GM23338 (cell line): ENCODE results near the gene SERPINA5. TPM values are rescaled to one million over a fixed set of nuclear protein-coding genes. Genes with fewer than 3 reads are reported as not detected.

Experiments
- ATAC-seq: fragments of 200-7000 bp; cut with Tn5 transposase; 3 replicates; pipeline ENCODE4 v1.9.1; 2020
- DNase-seq: peaks from one replicate; pipeline ENCODE4 v3.0.0-alpha.2; 2015; ENCODE audit warnings: low spot score
- H2AFZ ChIP-seq: fragments of 200-600 bp; sonication (generic); 2 replicates; pipeline ENCODE4 v1.8.0; 2016; ENCODE audit warnings: antibody characterized with exemption, mild to moderate bottlenecking, moderate library complexity
- H3F3A ChIP-seq: fragments of 200-600 bp; sonication (generic); replicated peaks from 2 replicates; pipeline ENCODE4 v1.8.0; 2017; ENCODE audit warnings: antibody characterized with exemption, mixed run types, low read depth
- H3K27ac ChIP-seq: fragments of 200-600 bp; sonication (generic); 2 replicates; pipeline ENCODE4 v1.6.1; 2016; ENCODE audit warnings: low read depth
- H3K27me3 ChIP-seq: fragments of 200-600 bp; sonication (generic); 2 replicates; pipeline ENCODE4 v1.8.0; 2016; ENCODE audit warnings: mild to moderate bottlenecking, mixed run types, moderate library complexity; ENCODE audit not compliant: insufficient read depth
- H3K36me3 ChIP-seq: fragments of 200-600 bp; sonication (generic); 2 replicates; pipeline ENCODE4 v1.8.0; 2016; ENCODE audit warnings: mild to moderate bottlenecking; ENCODE audit not compliant: insufficient read depth
- H3K4me1 ChIP-seq: fragments of 200-600 bp; sonication (generic); 2 replicates; pipeline ENCODE4 v1.8.0; 2016; ENCODE audit warnings: mild to moderate bottlenecking, moderate library complexity; ENCODE audit not compliant: insufficient read depth
- H3K4me2 ChIP-seq: fragments of 200-600 bp; sonication (generic); 2 replicates; pipeline ENCODE4 v1.7.1; 2017; ENCODE audit warnings: mixed run types
- H3K4me3 ChIP-seq: fragments of 200-600 bp; sonication (generic); 2 replicates; pipeline ENCODE4 v1.6.1; 2016; ENCODE audit warnings: mixed run types
- H3K79me2 ChIP-seq: fragments of 200-600 bp; sonication (generic); replicated peaks from 2 replicates; pipeline ENCODE4 v1.8.0; 2017; ENCODE audit warnings: mild to moderate bottlenecking; ENCODE audit not compliant: insufficient read depth
- H3K9me2 ChIP-seq: fragments of 200-600 bp; sonication (generic); 2 replicates; pipeline ENCODE4 v1.8.0; 2017; ENCODE audit not compliant: insufficient read depth
- H4K20me1 ChIP-seq: fragments of 200-600 bp; sonication (generic); replicated peaks from 2 replicates; pipeline ENCODE4 v1.8.0; 2017; ENCODE audit warnings: mild to moderate bottlenecking; ENCODE audit not compliant: insufficient read depth
- H3K27ac Mint-ChIP-seq: 2 replicates; pipeline ENCODE4 v1.8.0; 2020; ENCODE audit warnings: inconsistent platforms, mild to moderate bottlenecking, moderate library complexity, mixed read lengths
- H3K27me3 Mint-ChIP-seq: 3 replicates; pipeline ENCODE4 v1.8.0; 2022; ENCODE audit warnings: low read depth, mild to moderate bottlenecking, moderate library complexity, mixed read lengths, inconsistent platforms; ENCODE audit not compliant: insufficient read depth, poor library complexity
- H3K36me3 Mint-ChIP-seq: 3 replicates; pipeline ENCODE4 v1.8.0; 2021; ENCODE audit warnings: low read depth, mild to moderate bottlenecking, inconsistent platforms, moderate library complexity, mixed read lengths
- H3K4me1 Mint-ChIP-seq: 3 replicates; pipeline ENCODE4 v1.8.0; 2020; ENCODE audit warnings: mild to moderate bottlenecking, inconsistent platforms, mixed read lengths
- H3K4me3 Mint-ChIP-seq: 3 replicates; pipeline ENCODE4 v1.8.0; 2021; ENCODE audit warnings: moderate library complexity, mild to moderate bottlenecking, inconsistent platforms, mixed read lengths
- H3K9me3 Mint-ChIP-seq: 3 replicates; pipeline ENCODE4 v1.8.0; 2020; ENCODE audit warnings: moderate library complexity, mild to moderate bottlenecking, inconsistent platforms, mixed read lengths
- CREB1 ChIP-seq: fragments of 250-450 bp; sonication (Bioruptor Pico); IDR thresholded peaks from 2 replicates; pipeline ENCODE4 v1.5.0; 2020; ENCODE audit warnings: low read depth, mild to moderate bottlenecking, moderate library complexity
- EZH2 ChIP-seq: fragments of 200-600 bp; sonication (generic); IDR thresholded peaks from one replicate; pipeline ENCODE4 v1.8.0; 2017; ENCODE audit warnings: antibody characterized with exemption, mild to moderate bottlenecking, low read depth; ENCODE audit not compliant: unreplicated experiment
- EZH2phosphoT487 ChIP-seq: fragments of 200-600 bp; sonication (generic); IDR thresholded peaks from one replicate; pipeline ENCODE4 v1.8.1; 2018; ENCODE audit warnings: antibody characterized with exemption; ENCODE audit not compliant: unreplicated experiment
- JUNB ChIP-seq: IDR thresholded peaks from one replicate; pipeline ENCODE4 v1.6.1; 2016; ENCODE audit warnings: antibody characterized with exemption; ENCODE audit not compliant: unreplicated experiment
- NANOG ChIP-seq: IDR thresholded peaks from 2 replicates; pipeline ENCODE4 v1.6.1; 2016; ENCODE audit warnings: antibody characterized with exemption, borderline replicate concordance
- POLR2AphosphoS5 ChIP-seq: IDR thresholded peaks from 2 replicates; pipeline ENCODE4 v1.6.1; 2016; ENCODE audit warnings: antibody characterized with exemption, low read depth
- STAT1 ChIP-seq: IDR thresholded peaks from one replicate; pipeline ENCODE4 v1.6.1; 2016; ENCODE audit warnings: antibody characterized with exemption; ENCODE audit not compliant: unreplicated experiment
- ZNF114 ChIP-seq: fragments of 250-450 bp; sonication (Bioruptor Pico); IDR thresholded peaks from 2 replicates; pipeline ENCODE4 v1.5.0; 2020; ENCODE audit warnings: mild to moderate bottlenecking, moderate library complexity
- ZNF331 ChIP-seq: fragments of 250-450 bp; sonication (Bioruptor Pico); IDR thresholded peaks from 2 replicates; pipeline ENCODE4 v1.5.0; 2020; ENCODE audit warnings: low read depth, mild to moderate bottlenecking, moderate library complexity
- polyA plus RNA-seq: library from polyadenylated mRNA; unstranded; fragments of >200 nt; fragmentation: Nextera tagmentation; extraction: Ambion mirVana; gene quantifications from 2 replicates; pipeline ENCODE4 v1.2.1, GENCODE V29; 2016
- total RNA-seq: library from RNA; depleted of rRNA; stranded (reverse); fragments of >200 nt; shearing (Covaris generic); gene quantifications from 2 replicates; pipeline ENCODE4 v1.2.3, GENCODE V29; 2014
- TF ChIP-seq, protein P1 (sequence below): IDR thresholded peaks from 2 replicates; pipeline ENCODE4 v1.6.1; 2016; ENCODE audit warnings: antibody characterized with exemption
- TF ChIP-seq, protein P2 (sequence below): IDR thresholded peaks from one replicate; pipeline ENCODE4 v1.6.1; 2018; ENCODE audit warnings: antibody characterized with exemption; ENCODE audit not compliant: unreplicated experiment

Gene SERPINA5
- total and polyA plus RNA-seq, 2 experiments from 2014 or later: 0.81 to 0.90 TPM

DNA sequence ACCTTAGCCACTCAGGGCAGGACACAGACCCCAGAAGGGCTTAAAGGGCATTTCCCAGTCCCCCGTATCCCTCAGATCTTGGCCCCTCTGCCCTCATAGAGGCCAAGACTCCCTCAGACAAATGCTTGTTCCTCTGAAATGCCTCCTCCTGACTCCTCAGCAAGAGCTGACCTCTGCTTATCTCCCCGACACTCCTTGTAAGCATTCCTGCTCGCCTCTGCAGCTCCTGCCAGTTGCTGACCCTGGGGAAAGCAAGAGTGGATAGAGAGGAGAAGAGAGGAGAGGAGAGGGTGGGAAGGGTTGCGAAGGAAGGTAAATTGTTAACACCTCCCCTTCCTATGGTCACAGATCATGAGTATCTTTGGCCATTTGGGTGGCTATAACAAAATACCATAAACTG lies 7.1 kb downstream of the SERPINA5 start:
- no peaks in the 10 kb centered on the region for H3F3A ChIP-seq
- H3K27me3 Mint-ChIP-seq: peaks cover 7% of the 10 kb centered on the region
- H3K27ac ChIP-seq: no peak overlapping the region
- no peak overlapping the region for H2AFZ ChIP-seq
- no peak for TF ChIP-seq CREB1 (CRISPR knock-in tag)
- no peak for TF ChIP-seq EZH2
- TF ChIP-seq POLR2AphosphoS5: no peak
- TF ChIP-seq NANOG: no peak
- no peak for TF ChIP-seq JUNB
- TF ChIP-seq, protein P1, sequence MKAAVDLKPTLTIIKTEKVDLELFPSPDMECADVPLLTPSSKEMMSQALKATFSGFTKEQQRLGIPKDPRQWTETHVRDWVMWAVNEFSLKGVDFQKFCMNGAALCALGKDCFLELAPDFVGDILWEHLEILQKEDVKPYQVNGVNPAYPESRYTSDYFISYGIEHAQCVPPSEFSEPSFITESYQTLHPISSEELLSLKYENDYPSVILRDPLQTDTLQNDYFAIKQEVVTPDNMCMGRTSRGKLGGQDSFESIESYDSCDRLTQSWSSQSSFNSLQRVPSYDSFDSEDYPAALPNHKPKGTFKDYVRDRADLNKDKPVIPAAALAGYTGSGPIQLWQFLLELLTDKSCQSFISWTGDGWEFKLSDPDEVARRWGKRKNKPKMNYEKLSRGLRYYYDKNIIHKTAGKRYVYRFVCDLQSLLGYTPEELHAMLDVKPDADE: no peak
- no peak for TF ChIP-seq EZH2phosphoT487
- TF ChIP-seq, protein P2, sequence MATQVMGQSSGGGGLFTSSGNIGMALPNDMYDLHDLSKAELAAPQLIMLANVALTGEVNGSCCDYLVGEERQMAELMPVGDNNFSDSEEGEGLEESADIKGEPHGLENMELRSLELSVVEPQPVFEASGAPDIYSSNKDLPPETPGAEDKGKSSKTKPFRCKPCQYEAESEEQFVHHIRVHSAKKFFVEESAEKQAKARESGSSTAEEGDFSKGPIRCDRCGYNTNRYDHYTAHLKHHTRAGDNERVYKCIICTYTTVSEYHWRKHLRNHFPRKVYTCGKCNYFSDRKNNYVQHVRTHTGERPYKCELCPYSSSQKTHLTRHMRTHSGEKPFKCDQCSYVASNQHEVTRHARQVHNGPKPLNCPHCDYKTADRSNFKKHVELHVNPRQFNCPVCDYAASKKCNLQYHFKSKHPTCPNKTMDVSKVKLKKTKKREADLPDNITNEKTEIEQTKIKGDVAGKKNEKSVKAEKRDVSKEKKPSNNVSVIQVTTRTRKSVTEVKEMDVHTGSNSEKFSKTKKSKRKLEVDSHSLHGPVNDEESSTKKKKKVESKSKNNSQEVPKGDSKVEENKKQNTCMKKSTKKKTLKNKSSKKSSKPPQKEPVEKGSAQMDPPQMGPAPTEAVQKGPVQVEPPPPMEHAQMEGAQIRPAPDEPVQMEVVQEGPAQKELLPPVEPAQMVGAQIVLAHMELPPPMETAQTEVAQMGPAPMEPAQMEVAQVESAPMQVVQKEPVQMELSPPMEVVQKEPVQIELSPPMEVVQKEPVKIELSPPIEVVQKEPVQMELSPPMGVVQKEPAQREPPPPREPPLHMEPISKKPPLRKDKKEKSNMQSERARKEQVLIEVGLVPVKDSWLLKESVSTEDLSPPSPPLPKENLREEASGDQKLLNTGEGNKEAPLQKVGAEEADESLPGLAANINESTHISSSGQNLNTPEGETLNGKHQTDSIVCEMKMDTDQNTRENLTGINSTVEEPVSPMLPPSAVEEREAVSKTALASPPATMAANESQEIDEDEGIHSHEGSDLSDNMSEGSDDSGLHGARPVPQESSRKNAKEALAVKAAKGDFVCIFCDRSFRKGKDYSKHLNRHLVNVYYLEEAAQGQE: no peak
- TF ChIP-seq STAT1: no peak
- TF ChIP-seq ZNF114 (CRISPR knock-in tag): no peak
- TF ChIP-seq ZNF331 (CRISPR knock-in tag): no peak
- no peaks in the 10 kb centered on the region for H4K20me1 ChIP-seq
- H3K36me3 Mint-ChIP-seq: peaks cover 13% of the 10 kb centered on the region; the same call in 2 of the 3 replicates
- ATAC-seq: no peak
- H3K4me1 Mint-ChIP-seq: peaks cover 2% of the 10 kb centered on the region; the same call in 1 of the 3 replicates
- no peak overlapping the region for H3K4me3 Mint-ChIP-seq
- H3K4me3 ChIP-seq: no peak overlapping the region
- H3K9me3 Mint-ChIP-seq: peaks cover 19% of the 10 kb centered on the region
- H3K79me2 ChIP-seq: no peaks in the 10 kb centered on the region
- no peak overlapping the region for H3K4me2 ChIP-seq
- no peaks in the 10 kb centered on the region for H3K36me3 ChIP-seq
- H3K9me2 ChIP-seq: no peaks in the 10 kb centered on the region
- H3K27me3 ChIP-seq: no peaks in the 10 kb centered on the region
- no peaks in the 10 kb centered on the region for H3K4me1 ChIP-seq
- H3K27ac Mint-ChIP-seq: no peak overlapping the region
- no peak for DNase-seq

DNA sequence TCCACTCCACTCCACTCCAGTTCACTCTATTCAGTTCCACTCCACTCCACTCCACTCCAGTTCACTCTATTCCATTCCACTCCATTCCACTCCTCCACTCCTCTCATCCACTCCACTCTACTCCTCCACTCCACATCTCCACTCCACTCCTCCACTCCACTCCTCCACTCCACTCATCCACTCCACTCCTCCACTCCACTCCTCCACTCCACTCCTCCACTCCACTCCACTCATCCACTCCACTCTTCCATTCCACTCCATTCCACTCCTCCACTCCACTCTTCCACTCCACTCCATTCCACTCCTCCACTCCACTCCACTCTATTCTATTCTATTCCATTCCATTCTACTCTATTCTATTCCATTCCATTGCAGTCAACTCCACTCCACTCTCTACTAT lies 9.8 kb downstream of the SERPINA5 start:
- Histone ChIP-seq H3K36me3 (no peaks in the 10 kb centered on the region), H3K27ac (no peak overlapping the region), H3K27me3 (no peaks in the 10 kb centered on the region), H4K20me1 (no peaks in the 10 kb centered on the region), H3K9me2 (no peaks in the 10 kb centered on the region), H3K79me2 (no peaks in the 10 kb centered on the region), H2AFZ (no peak overlapping the region), H3K4me3 (no peak overlapping the region), H3K4me1 (no peaks in the 10 kb centered on the region), H3F3A (no peaks in the 10 kb centered on the region), H3K4me2 (no peak overlapping the region)
- no peaks in the 10 kb centered on the region for H3K4me1 Mint-ChIP-seq
- peaks cover 13% of the 10 kb centered on the region for H3K9me3 Mint-ChIP-seq
- H3K27ac Mint-ChIP-seq: no peak overlapping the region
- ATAC-seq (no peak), DNase-seq (no peak)
- peaks cover 8% of the 10 kb centered on the region; the same call in 2 of the 3 replicates for H3K36me3 Mint-ChIP-seq
- H3K4me3 Mint-ChIP-seq: no peak overlapping the region
- peaks cover 7% of the 10 kb centered on the region for H3K27me3 Mint-ChIP-seq
- no peak for TF ChIP-seq EZH2
- TF ChIP-seq, protein P1: no peak
- TF ChIP-seq, protein P2: no peak
